HCT116 (cell line): Measurements from ENCODE around the gene NLRP1. TPM values are rescaled to one million over a fixed set of nuclear protein-coding genes. Genes with fewer than 3 reads are reported as not detected.

Experiments
- ATAC-seq: fragments of 200-7000 bp; cut with Tn5 transposase; 2 replicates; pipeline ENCODE4 v1.9.1; 2020; ENCODE audit warnings: mild to moderate bottlenecking, moderate library complexity
- BruUV-seq: library from RNA; stranded (reverse); fragments of 400-500 nt; replicated peaks from 2 replicates; lab custom pipeline; 2021; lab: Mats Ljungman, UMichigan
- CTCF ChIA-PET: fragments of 300-600 bp; sonication (Branson Sonifier 250); formaldehyde crosslinking; loops from one replicate; lab custom pipeline; 2021; ENCODE audit warnings: antibody characterized with exemption; lab: Charles Lee
- POLR2A ChIA-PET: fragments of 300-600, 350-600 bp; sonication (Branson Sonifier 250); formaldehyde crosslinking; loops from one replicate; lab custom pipeline; 2021; ENCODE audit warnings: antibody characterized with exemption; lab: Charles Lee
- RAD21 ChIA-PET, 2 experiments: fragments of 300-600 bp; sonication (Branson Sonifier 250); formaldehyde crosslinking; loops; one replicate each; lab custom pipeline; 2023; ENCODE audit warnings: low total read pairs in 2 of 2; ENCODE audit not compliant: uncharacterized antibody in 2 of 2, unreplicated experiment in 2 of 2, low non-redundant PET in 1 of 2; lab: Charles Lee
- DNase-seq: peaks from one replicate; pipeline ENCODE4 v3.0.0-alpha.2; 2010; ENCODE audit warnings: low read depth, low spot score
- H2AFZ ChIP-seq: fragments of 200-600 bp; shearing (Covaris generic), sonication (generic); 2 replicates; pipeline ENCODE4 v1.6.1; 2017; ENCODE audit warnings: low read depth, mixed run types, mixed read lengths, antibody characterized with exemption, low read length; ENCODE audit not compliant: poor library complexity, severe bottlenecking
- H3K27ac ChIP-seq: 2 replicates; pipeline ENCODE4 v1.5.1; 2012; ENCODE audit warnings: low read depth, low read length
- H3K27me3 ChIP-seq: fragments of 200-600 bp; sonication (generic); 2 replicates; pipeline ENCODE4 v1.6.1; 2016; ENCODE audit warnings: mixed run types, low read length, mixed read lengths; ENCODE audit not compliant: insufficient read depth
- H3K36me3 ChIP-seq, 2 experiments: fragments of 200-500 bp in 1 of 2; fragments of 200-600 bp in 1 of 2; sonication (Bioruptor generic) in 1 of 2; sonication (generic) in 1 of 2; 2 replicates each; pipeline versions ENCODE4 v1.5.1 to v1.6.1; 2014 to 2016; ENCODE audit warnings: low read length in 2 of 2, inconsistent platforms in 1 of 2, mixed read lengths in 1 of 2, mixed run types in 1 of 2; ENCODE audit not compliant: insufficient read depth in 2 of 2, control insufficient read depth in 1 of 2
- H3K4me1 ChIP-seq, 2 experiments: fragments of 200-600 bp in 1 of 2; sonication (generic) in 1 of 2; 2 replicates each; pipeline versions ENCODE4 v1.5.1 to v1.6.1; 2012 to 2017; ENCODE audit warnings: low read length in 2 of 2, inconsistent platforms in 1 of 2, mild to moderate bottlenecking in 1 of 2, mixed read lengths in 1 of 2, mixed run types in 1 of 2, moderate library complexity in 1 of 2; ENCODE audit not compliant: insufficient read depth in 2 of 2, control insufficient read depth in 1 of 2
- H3K4me2 ChIP-seq: fragments of 200-600 bp; sonication (generic); 2 replicates; pipeline ENCODE4 v1.6.1; 2017; ENCODE audit warnings: mixed run types, low read length, mixed read lengths
- H3K4me3 ChIP-seq, 2 experiments: fragments of 200-600 bp in 1 of 2; sonication (generic) in 1 of 2; replicated peaks in 1 of 2; 2 replicates each; pipeline ENCODE4 v1.5.1; 2011 to 2016; ENCODE audit warnings: low read length in 2 of 2, control low read depth in 1 of 2, low read depth in 1 of 2, mild to moderate bottlenecking in 1 of 2, mixed read lengths in 1 of 2, mixed run types in 1 of 2
- H3K79me2 ChIP-seq: fragments of 200-600 bp; sonication (generic); 2 replicates; pipeline ENCODE4 v1.6.1; 2017; ENCODE audit warnings: mild to moderate bottlenecking, mixed run types, low read length, moderate library complexity, mixed read lengths; ENCODE audit not compliant: insufficient read depth
- H3K9ac ChIP-seq: fragments of 200-600 bp; sonication (generic); 2 replicates; pipeline ENCODE4 v1.6.1; 2016; ENCODE audit warnings: low read length, mixed read lengths
- H3K9me2 ChIP-seq: fragments of 200-600 bp; sonication (generic), shearing (Covaris generic); 2 replicates; pipeline ENCODE4 v1.6.1; 2017; ENCODE audit warnings: mixed run types, mild to moderate bottlenecking, moderate library complexity; ENCODE audit not compliant: insufficient read depth
- H3K9me3 ChIP-seq, 2 experiments: fragments of 200-500 bp in 1 of 2; fragments of 200-600 bp in 1 of 2; sonication (Bioruptor generic) in 1 of 2; sonication (generic) in 1 of 2; 2 replicates each; pipeline ENCODE4 v1.6.1; 2014 to 2017; ENCODE audit warnings: low read length in 2 of 2, mixed read lengths in 2 of 2, inconsistent platforms in 1 of 2, low read depth in 1 of 2, mild to moderate bottlenecking in 1 of 2, mixed run types in 1 of 2, moderate library complexity in 1 of 2; ENCODE audit not compliant: control insufficient read depth in 1 of 2, insufficient read depth in 1 of 2
- H4K20me1 ChIP-seq: fragments of 200-600 bp; sonication (generic), shearing (Covaris generic); 2 replicates; pipeline ENCODE4 v1.6.1; 2017; ENCODE audit warnings: mixed run types, mild to moderate bottlenecking, moderate library complexity; ENCODE audit not compliant: insufficient read depth
- ATF3 ChIP-seq: IDR thresholded peaks from 2 replicates; pipeline ENCODE4 v1.6.1; 2012
- CEBPB ChIP-seq: IDR thresholded peaks from 2 replicates; pipeline ENCODE4 v1.6.1; 2012; ENCODE audit warnings: low read depth
- CTCF ChIP-seq, 3 experiments: fragments of 200-600 bp in 1 of 3; sonication (generic) in 1 of 3; IDR thresholded peaks in 2 of 3; conservative IDR thresholded peaks in 1 of 3; 2 replicates each; pipeline ENCODE4 v1.5.1; 2012 to 2017; ENCODE audit warnings: low read depth in 2 of 3, low read length in 2 of 3, antibody characterized with exemption in 1 of 3, borderline replicate concordance in 1 of 3, control low read depth in 1 of 3, mild to moderate bottlenecking in 1 of 3, mixed read lengths in 1 of 3, mixed run types in 1 of 3, moderate library complexity in 1 of 3; ENCODE audit not compliant: insufficient read depth in 1 of 3
- EGR1 ChIP-seq: IDR thresholded peaks from 2 replicates; pipeline ENCODE4 v1.6.1; 2012; ENCODE audit warnings: low read depth
- ELF1 ChIP-seq: IDR thresholded peaks from 2 replicates; pipeline ENCODE4 v1.6.1; 2012; ENCODE audit warnings: low read depth, borderline replicate concordance
- EZH2 ChIP-seq: fragments of 200-600 bp; sonication (generic); IDR thresholded peaks from 2 replicates; pipeline ENCODE4 v1.6.1; 2017; ENCODE audit warnings: antibody characterized with exemption, mixed run types
- EZH2phosphoT487 ChIP-seq: fragments of 200-600 bp; IDR thresholded peaks from 2 replicates; pipeline ENCODE4 v1.6.1; 2018; ENCODE audit warnings: antibody characterized with exemption, borderline replicate concordance
- FOSL1 ChIP-seq: IDR thresholded peaks from 2 replicates; pipeline ENCODE4 v1.6.1; 2012; ENCODE audit warnings: low read depth
- JUND ChIP-seq: IDR thresholded peaks from 2 replicates; pipeline ENCODE4 v1.6.1; 2012
- POLR2A ChIP-seq: IDR thresholded peaks from 2 replicates; pipeline ENCODE4 v1.7.0; 2011; ENCODE audit warnings: borderline replicate concordance; ENCODE audit not compliant: insufficient read depth, insufficient read length; ENCODE audit errors: extremely low read depth
- POLR2AphosphoS5 ChIP-seq: IDR thresholded peaks from 2 replicates; pipeline ENCODE4 v1.6.1; 2011; ENCODE audit warnings: mild to moderate bottlenecking, low read depth, low read length, moderate library complexity
- RAD21 ChIP-seq: IDR thresholded peaks from 2 replicates; pipeline ENCODE4 v1.6.1; 2012; ENCODE audit warnings: low read depth, mild to moderate bottlenecking
- SIN3A ChIP-seq: IDR thresholded peaks from 2 replicates; pipeline ENCODE4 v1.6.1; 2012; ENCODE audit warnings: low read depth
- SP1 ChIP-seq: IDR thresholded peaks from 2 replicates; pipeline ENCODE4 v1.6.1; 2012; ENCODE audit warnings: low read depth
- SRF ChIP-seq: IDR thresholded peaks from 2 replicates; pipeline ENCODE4 v1.6.1; 2012; ENCODE audit warnings: low read depth
- TCF7L2 ChIP-seq: IDR thresholded peaks from 2 replicates; pipeline ENCODE4 v1.7.0; 2011; ENCODE audit warnings: borderline replicate concordance, inconsistent platforms; ENCODE audit not compliant: insufficient read depth, insufficient read length; ENCODE audit errors: extremely low read depth
- YY1 ChIP-seq: IDR thresholded peaks from 2 replicates; pipeline ENCODE4 v1.6.1; 2011; ENCODE audit warnings: low read length, low read depth, moderate library complexity, mild to moderate bottlenecking; ENCODE audit not compliant: insufficient replicate concordance; ENCODE audit errors: extremely low read depth
- ZBTB33 ChIP-seq: IDR thresholded peaks from 2 replicates; pipeline ENCODE4 v1.6.1; 2011; ENCODE audit warnings: mild to moderate bottlenecking, low read length, moderate library complexity; ENCODE audit not compliant: insufficient replicate concordance; ENCODE audit errors: extremely low read depth
- ZFX ChIP-seq: fragments of 450-650 bp; IDR thresholded peaks from 2 replicates; pipeline ENCODE4 v1.6.1; 2017
- intact Hi-C: fragments of 100-400 bp; cut with micrococcal nuclease; formaldehyde crosslinking; loops from 2 replicates; pipeline ENCODE4 v1.10.0; 2022
- total RNA-seq: library from RNA; stranded (reverse); gene quantifications from one replicate; pipeline ENCODE4 v1.2.1, GENCODE V29; 2021; ENCODE audit not compliant: unreplicated experiment

Gene NLRP1
- total RNA-seq, 1 experiment from 2014 or later = 7.2 TPM

GRCh38 chr17:5618476-5618875 is 34.2 kb upstream of the NLRP1 start:
- ATAC-seq = no peak
- Histone ChIP-seq H4K20me1 (no peaks in the 10 kb centered on the region), H3K9ac (no peak overlapping the region), H2AFZ (no peak overlapping the region), H3K27me3 (peaks cover 64% of the 10 kb centered on the region), H3K36me3 (no peaks in the 10 kb centered on the region), H3K4me2 (no peak overlapping the region), H3K27ac (no peak overlapping the region), H3K9me2 (no peaks in the 10 kb centered on the region), H3K4me1 (no peaks in the 10 kb centered on the region), H3K9me3 (no peaks in the 10 kb centered on the region), H3K4me3 (no peak overlapping the region), H3K79me2 (no peaks in the 10 kb centered on the region)
- TF ChIP-seq SP1 (no peak), ZFX (no peak), YY1 (no peak), SIN3A (no peak), ZBTB33 (no peak), ATF3 (no peak), CEBPB (no peak), TCF7L2 (no peak), ELF1 (no peak), EGR1 (no peak), CTCF (IDR thresholded peaks at IDR 0.05 in 2 of 3, conservative IDR thresholded peaks at IDR 0.05 in 1 of 3; ENCODE audit: borderline replicate concordance in 1 of 3, insufficient read depth in 1 of 3, low read depth in 2 of 3, low read length in 2 of 3) (no peak), EZH2 (no peak), FOSL1 (no peak), SRF (no peak), POLR2A (no peak), POLR2AphosphoS5 (no peak), EZH2phosphoT487 (no peak), RAD21 (no peak), JUND (no peak)
- CTCF ChIA-PET = no interaction called here
- POLR2A ChIA-PET = no interaction called here
- intact Hi-C loops = no loop called here
- RAD21 ChIA-PET = no interaction called here
- no TSS peak for BruUV-seq
- DNase-seq = no peak
